ENCODE measurements around the gene REEP2.

REEP2 gene

DNA sequence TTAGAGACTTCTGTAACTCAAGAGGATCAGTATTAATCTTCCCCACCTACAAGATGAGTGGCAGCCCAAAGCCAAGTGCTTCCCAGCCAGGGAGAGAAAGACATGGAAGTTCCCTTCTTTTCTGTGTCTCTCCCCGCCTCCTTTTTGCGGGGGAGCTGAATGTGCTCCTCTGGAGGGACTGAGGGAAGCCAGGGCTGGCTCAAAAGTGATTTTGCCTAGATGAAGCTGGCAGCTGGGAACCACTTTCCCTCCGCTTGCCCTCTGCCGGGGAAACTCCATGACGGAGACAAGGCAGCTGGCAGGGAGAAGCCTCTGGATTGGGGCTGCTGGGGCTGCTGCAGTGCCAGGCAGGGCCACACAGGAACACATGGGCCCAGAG, 50.8 kb downstream of the REEP2 start:
- H3K4me3 ChIP-seq (ENCODE audit: control insufficient read depth, low read depth, low read length): no peak overlapping the region
- no peak for DNase-seq (ENCODE audit: low read depth)
- TF ChIP-seq, protein P1, sequence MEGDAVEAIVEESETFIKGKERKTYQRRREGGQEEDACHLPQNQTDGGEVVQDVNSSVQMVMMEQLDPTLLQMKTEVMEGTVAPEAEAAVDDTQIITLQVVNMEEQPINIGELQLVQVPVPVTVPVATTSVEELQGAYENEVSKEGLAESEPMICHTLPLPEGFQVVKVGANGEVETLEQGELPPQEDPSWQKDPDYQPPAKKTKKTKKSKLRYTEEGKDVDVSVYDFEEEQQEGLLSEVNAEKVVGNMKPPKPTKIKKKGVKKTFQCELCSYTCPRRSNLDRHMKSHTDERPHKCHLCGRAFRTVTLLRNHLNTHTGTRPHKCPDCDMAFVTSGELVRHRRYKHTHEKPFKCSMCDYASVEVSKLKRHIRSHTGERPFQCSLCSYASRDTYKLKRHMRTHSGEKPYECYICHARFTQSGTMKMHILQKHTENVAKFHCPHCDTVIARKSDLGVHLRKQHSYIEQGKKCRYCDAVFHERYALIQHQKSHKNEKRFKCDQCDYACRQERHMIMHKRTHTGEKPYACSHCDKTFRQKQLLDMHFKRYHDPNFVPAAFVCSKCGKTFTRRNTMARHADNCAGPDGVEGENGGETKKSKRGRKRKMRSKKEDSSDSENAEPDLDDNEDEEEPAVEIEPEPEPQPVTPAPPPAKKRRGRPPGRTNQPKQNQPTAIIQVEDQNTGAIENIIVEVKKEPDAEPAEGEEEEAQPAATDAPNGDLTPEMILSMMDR (conservative IDR thresholded peaks at IDR 0.05; ENCODE audit: control insufficient read depth, insufficient read depth, low read depth, low read length): no peak

DNA sequence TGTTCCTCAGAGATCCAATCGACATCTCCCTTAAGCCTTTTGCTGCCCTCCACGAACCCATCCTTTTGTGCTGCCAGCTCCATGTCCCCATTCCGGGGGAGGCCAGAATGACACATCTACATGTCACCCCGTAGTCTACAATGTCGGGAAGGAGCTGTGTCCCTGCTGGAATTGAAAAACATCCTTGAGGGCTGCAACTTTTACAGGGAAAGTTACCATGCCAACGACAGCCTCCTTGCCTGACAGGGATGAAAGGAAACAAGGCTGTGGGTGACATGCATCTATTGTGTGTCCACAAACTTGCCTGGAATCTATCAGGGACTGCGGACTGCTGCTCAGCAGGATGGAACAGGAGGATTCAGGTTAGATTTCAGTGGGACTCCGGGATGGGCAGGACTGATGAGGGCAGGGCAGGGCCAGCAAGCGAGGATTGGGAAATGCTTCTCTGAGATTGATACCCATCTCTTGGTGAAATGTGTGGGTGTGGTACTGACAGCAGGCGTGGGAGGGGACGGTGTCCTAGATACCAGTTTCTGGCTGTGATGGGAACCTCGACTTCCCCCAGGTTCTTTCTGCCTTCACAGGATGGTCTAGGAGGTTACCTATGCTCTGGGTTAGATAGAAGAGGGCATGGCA, 51.9 kb downstream of the REEP2 start:
- DNase-seq (ENCODE audit: low read depth): no peak
- no peak overlapping the region for H3K4me3 ChIP-seq (ENCODE audit: control insufficient read depth, low read depth, low read length)
- TF ChIP-seq, protein P1 (conservative IDR thresholded peaks at IDR 0.05; ENCODE audit: control insufficient read depth, insufficient read depth, low read depth, low read length): no peak

DNA sequence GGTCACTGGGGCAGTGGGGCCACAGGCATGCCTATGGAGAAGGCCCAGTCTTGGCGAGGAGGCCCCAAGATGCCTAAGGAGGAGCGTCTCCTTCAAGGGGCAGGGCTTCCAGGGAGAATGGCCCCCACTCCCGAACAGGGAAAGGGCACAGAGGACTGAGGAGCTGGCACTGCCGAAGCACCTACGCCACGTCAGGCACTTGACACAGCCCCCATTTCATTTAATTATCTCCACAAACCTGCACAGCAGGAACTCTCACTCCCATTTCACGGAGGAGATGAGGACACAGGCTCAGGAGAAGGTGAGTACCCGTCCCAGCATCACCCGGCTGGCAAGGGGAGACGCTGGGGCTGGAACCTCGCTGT, 52.4 kb downstream of the REEP2 start:
- DNase-seq (ENCODE audit: low read depth): no peak
- TF ChIP-seq, protein P1 (conservative IDR thresholded peaks at IDR 0.05; ENCODE audit: control insufficient read depth, insufficient read depth, low read depth, low read length): no peak
- H3K4me3 ChIP-seq (ENCODE audit: control insufficient read depth, low read depth, low read length): peak overlapping the region; percentile 47

DNA sequence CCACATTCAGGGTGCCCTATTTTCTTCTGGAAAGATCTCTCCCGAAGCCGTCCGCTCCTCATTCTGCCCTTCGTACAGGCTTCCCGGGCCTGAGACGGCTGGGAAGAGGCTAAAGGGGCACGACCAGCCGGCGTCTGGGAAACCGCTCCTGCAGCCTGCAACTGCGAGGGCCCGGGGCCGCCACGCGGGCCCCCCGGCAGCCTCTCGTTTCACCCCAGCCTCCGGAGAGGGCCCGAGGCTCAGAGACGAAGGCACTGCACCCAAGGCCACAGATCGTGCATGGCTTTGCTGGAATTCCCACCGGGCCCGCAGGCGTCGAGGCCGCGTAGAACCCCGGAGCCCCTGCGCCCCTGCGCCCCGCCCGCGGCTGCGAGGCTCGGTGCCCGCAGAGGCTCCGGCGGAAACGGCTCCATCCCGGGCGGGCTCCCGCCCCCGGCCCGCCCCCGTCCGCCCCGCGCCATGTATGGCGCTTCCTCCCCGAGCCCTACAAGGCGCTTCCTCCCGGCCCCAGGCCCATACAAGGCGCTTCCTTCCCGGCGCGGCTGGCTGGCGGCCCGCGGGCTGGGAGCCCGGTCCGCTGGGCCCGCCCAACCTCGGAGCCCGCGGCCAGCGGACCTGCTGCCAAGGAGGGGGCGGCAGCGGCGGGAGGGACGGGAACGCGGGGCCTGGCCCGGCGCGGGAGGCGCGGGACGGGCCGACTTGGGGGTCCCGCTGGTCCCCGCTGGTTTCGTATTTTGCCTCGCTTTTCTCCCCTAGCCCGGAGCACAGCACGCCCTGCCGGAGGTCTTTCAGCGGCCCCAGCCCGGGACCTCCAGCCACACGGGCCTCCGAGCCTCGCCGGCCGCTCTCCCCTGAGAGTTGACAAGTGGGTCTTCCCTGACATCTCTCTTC, 53.1 kb downstream of the REEP2 start:
- DNase-seq (ENCODE audit: low read depth): peak; percentile 84
- peak overlapping the region; percentile 47 for H3K4me3 ChIP-seq (ENCODE audit: control insufficient read depth, low read depth, low read length)
- TF ChIP-seq, protein P1 (conservative IDR thresholded peaks at IDR 0.05; ENCODE audit: control insufficient read depth, insufficient read depth, low read depth, low read length): no peak

DNA sequence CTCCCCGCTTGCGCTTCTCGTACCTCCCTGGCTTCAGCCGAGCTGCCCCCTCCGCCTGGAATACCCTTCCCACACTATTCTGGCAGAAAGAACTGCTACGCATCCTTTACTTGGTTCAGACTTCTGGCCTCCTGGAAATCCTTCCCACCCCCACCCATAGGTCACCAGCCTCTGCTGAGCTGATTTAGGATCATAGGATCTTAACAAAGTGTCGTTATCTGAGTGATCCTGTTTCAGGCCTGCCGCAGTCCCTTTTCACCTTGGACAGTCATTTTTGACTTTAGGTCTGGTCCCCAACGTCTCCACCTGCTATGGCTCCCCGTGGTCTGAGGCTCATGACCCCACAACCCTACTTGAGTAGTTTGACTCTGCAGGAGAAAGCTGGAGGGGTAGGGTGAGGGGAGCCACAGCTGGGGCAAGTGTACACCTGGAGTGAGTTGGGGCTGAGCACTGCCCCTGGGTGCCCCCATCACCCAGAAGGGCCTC, 53.7 kb downstream of the REEP2 start:
- DNase-seq (ENCODE audit: low read depth): no peak
- TF ChIP-seq, protein P1 (conservative IDR thresholded peaks at IDR 0.05; ENCODE audit: control insufficient read depth, insufficient read depth, low read depth, low read length): no peak
- peak overlapping the region; percentile 47 for H3K4me3 ChIP-seq (ENCODE audit: control insufficient read depth, low read depth, low read length)

DNA sequence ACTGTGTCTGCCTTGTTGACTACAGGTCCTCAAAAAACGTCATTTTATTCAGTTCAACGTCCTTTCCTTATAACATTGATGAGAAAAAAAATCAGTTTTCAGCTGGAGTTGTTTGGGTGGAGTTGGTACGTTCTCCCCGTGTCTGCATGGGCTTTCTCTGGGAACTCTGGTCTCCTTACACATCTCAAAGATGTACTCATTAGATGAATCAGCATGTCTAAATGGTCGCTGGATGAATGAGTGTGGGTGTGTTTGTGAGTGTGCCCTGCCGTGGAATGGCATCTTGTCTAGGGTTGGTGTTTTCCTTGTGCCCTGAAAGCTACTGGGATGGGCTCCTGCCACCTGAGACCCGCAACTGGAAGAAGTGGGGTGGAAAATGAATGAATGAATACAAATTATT, 56.5 kb downstream of the REEP2 start:
- no peak overlapping the region for H3K4me3 ChIP-seq (ENCODE audit: control insufficient read depth, low read depth, low read length)
- peak; percentile 49 for DNase-seq (ENCODE audit: low read depth)
- TF ChIP-seq, protein P1 (conservative IDR thresholded peaks at IDR 0.05; ENCODE audit: control insufficient read depth, insufficient read depth, low read depth, low read length): no peak

All from fibroblast of mammary gland (primary cell).